Activated CD8-positive, alpha-beta T cell treated with anti-CD3 and anti-CD28 coated beads for 36 hours (primary cell): Measurements from ENCODE around the gene SIM1. TPM values are rescaled to one million over a fixed set of nuclear protein-coding genes. Genes with fewer than 3 reads are reported as not detected.

Source experiments
- ATAC-seq: fragments of 200-7000 bp; cut with Tn5 transposase; one replicate; pipeline ENCODE4 v1.10.0; 2021; ENCODE audit warnings: mild to moderate bottlenecking, moderate library complexity
- CTCF ChIA-PET: fragments of 350-600 bp; sonication (Branson Sonifier 250); formaldehyde crosslinking; loops from one replicate; lab custom pipeline; 2021; ENCODE audit warnings: antibody characterized with exemption; lab: Charles Lee
- POLR2A ChIA-PET: fragments of 350-600 bp; sonication (Branson Sonifier 250); formaldehyde crosslinking; loops from one replicate; lab custom pipeline; 2021; ENCODE audit warnings: antibody characterized with exemption; lab: Charles Lee
- DNase-seq: peaks from one replicate; pipeline ENCODE4 v3.0.0-alpha.2; 2020
- H3K27ac Mint-ChIP-seq: one replicate; pipeline ENCODE4 v1.8.0; 2021; ENCODE audit warnings: mild to moderate bottlenecking, mixed read lengths
- H3K27me3 Mint-ChIP-seq: one replicate; pipeline ENCODE4 v1.8.0; 2021; ENCODE audit warnings: mixed read lengths
- H3K36me3 Mint-ChIP-seq: one replicate; pipeline ENCODE4 v1.8.0; 2021; ENCODE audit warnings: low read depth, mixed read lengths
- H3K4me1 Mint-ChIP-seq: one replicate; pipeline ENCODE4 v1.8.0; 2021; ENCODE audit warnings: low read depth, mixed read lengths
- H3K4me3 Mint-ChIP-seq: one replicate; pipeline ENCODE4 v1.8.0; 2021; ENCODE audit warnings: mild to moderate bottlenecking, moderate library complexity, mixed read lengths
- H3K9me3 Mint-ChIP-seq: one replicate; pipeline ENCODE4 v1.8.0; 2021; ENCODE audit warnings: mixed read lengths
- CTCF ChIP-seq: fragments of 200-600 bp; IDR thresholded peaks from one replicate; pipeline ENCODE4 v1.8.0; 2022; ENCODE audit warnings: antibody characterized with exemption, mild to moderate bottlenecking
- intact Hi-C: fragments of 100-400 bp; cut with micrococcal nuclease; formaldehyde crosslinking; loops from one replicate; pipeline ENCODE4 v1.10.0; 2022
- total RNA-seq, 2 experiments: library from RNA; stranded (reverse); gene quantifications; one replicate each; pipeline ENCODE4 v1.2.3, GENCODE V29; 2021

Gene SIM1
- total RNA-seq, 2 experiments from 2014 or later: not detected

GRCh38 chr6:100453701-100454521 is 10.8 kb downstream of the SIM1 start:
- Mint-ChIP-seq H3K4me1 (no peaks in the 10 kb centered on the region), H3K27ac (no peak overlapping the region), H3K9me3 (peaks cover 11% of the 10 kb centered on the region), H3K36me3 (peaks cover 12% of the 10 kb centered on the region), H3K27me3 (peaks cover 62% of the 10 kb centered on the region), H3K4me3 (no peak overlapping the region)
- POLR2A ChIA-PET: no interaction called here
- intact Hi-C loops: no loop called here
- CTCF ChIA-PET: no interaction called here
- DNase-seq: no peak
- TF ChIP-seq CTCF: no peak
- no peak for ATAC-seq

- no peak overlapping the region for H3K27ac Mint-ChIP-seq
- peaks cover 12% of the 10 kb centered on the region for H3K36me3 Mint-ChIP-seq
- CTCF ChIA-PET: no interaction called here
- H3K27me3 Mint-ChIP-seq: peaks cover 63% of the 10 kb centered on the region
- intact Hi-C loops: no loop called here
- ATAC-seq: no peak
- no peaks in the 10 kb centered on the region for H3K4me1 Mint-ChIP-seq
- TF ChIP-seq CTCF: no peak
- no peak overlapping the region for H3K4me3 Mint-ChIP-seq
- no peak for DNase-seq
- peaks cover 11% of the 10 kb centered on the region for H3K9me3 Mint-ChIP-seq
- POLR2A ChIA-PET: interaction anchor here (0.6 kb wide), 1 partner anchor 572 kb away, joined by 3 read pairs; no protein-coding TSS in a partner anchor
Measured at GRCh38 chr6:100452998-100453397, 11.7 kb downstream of the SIM1 start.

GRCh38 chr6:100451577-100451976 is 13.1 kb downstream of the SIM1 start:
- POLR2A ChIA-PET: no interaction called here
- Mint-ChIP-seq H3K4me1 (peaks cover 4% of the 10 kb centered on the region), H3K27me3 (peaks cover 62% of the 10 kb centered on the region), H3K4me3 (no peak overlapping the region), H3K9me3 (peaks cover 9% of the 10 kb centered on the region), H3K36me3 (peaks cover 9% of the 10 kb centered on the region), H3K27ac (no peak overlapping the region)
- CTCF ChIA-PET: interaction anchor here (1.1 to 4.0 kb wide), 2 partner anchors 9 to 583 kb away, joined by 3 to 15 read pairs; no protein-coding TSS in a partner anchor
- DNase-seq (no peak), ATAC-seq (no peak)
- no peak for TF ChIP-seq CTCF
- intact Hi-C loops: no loop called here

GRCh38 chr6:100449239-100449691 is 15.5 kb downstream of the SIM1 start:
- DNase-seq (no peak), ATAC-seq (no peak)
- peaks cover 54% of the 10 kb centered on the region for H3K27me3 Mint-ChIP-seq
- intact Hi-C loops: no loop called here
- no peak overlapping the region for H3K4me3 Mint-ChIP-seq
- ChIA-PET POLR2A (no interaction called here), CTCF (interaction anchor here (4.0 kb wide), 1 partner anchor 12 kb away, joined by 15 read pairs; no protein-coding TSS in a partner anchor)
- no peaks in the 10 kb centered on the region for H3K36me3 Mint-ChIP-seq
- peaks cover under 1% of the 10 kb centered on the region for H3K9me3 Mint-ChIP-seq
- TF ChIP-seq CTCF: no peak
- peaks cover 4% of the 10 kb centered on the region for H3K4me1 Mint-ChIP-seq
- H3K27ac Mint-ChIP-seq: no peak overlapping the region
